ENCODE results near the gene GAS7.

The GAS7 gene

GRCh38 chr17:10200645-10201044, 2.2 kb upstream of the GAS7 start:
- DNase-seq (ENCODE audit: low read depth in 2 of 2, low spot score in 1 of 2): no peak

- no peak for DNase-seq (ENCODE audit: low read depth in 2 of 2, low spot score in 1 of 2)
Measured at GRCh38 chr17:10200016-10200415, 1.6 kb upstream of the GAS7 start.

GRCh38 chr17:10197721-10198508, 491 bp downstream of the GAS7 start:
- no peak for DNase-seq (ENCODE audit: low read depth in 2 of 2, low spot score in 1 of 2)

- no peak for DNase-seq (ENCODE audit: low read depth in 2 of 2, low spot score in 1 of 2)
Measured at GRCh38 chr17:10197362-10197720, 1.1 kb downstream of the GAS7 start.

GRCh38 chr17:10196941-10197340, 1.5 kb downstream of the GAS7 start:
- no peak for DNase-seq (ENCODE audit: low read depth in 2 of 2, low spot score in 1 of 2)

GRCh38 chr17:10196384-10196895, 2.0 kb downstream of the GAS7 start:
- no peak for DNase-seq (ENCODE audit: low read depth in 2 of 2, low spot score in 1 of 2)

GRCh38 chr17:10195090-10195805, 3.2 kb downstream of the GAS7 start:
- no peak for DNase-seq (ENCODE audit: low read depth in 2 of 2, low spot score in 1 of 2)

GRCh38 chr17:10193632-10194031, 4.8 kb downstream of the GAS7 start:
- no peak for DNase-seq (ENCODE audit: low read depth in 2 of 2, low spot score in 1 of 2)

GRCh38 chr17:10192972-10193371, 5.4 kb downstream of the GAS7 start:
- DNase-seq (ENCODE audit: low read depth in 2 of 2, low spot score in 1 of 2): no peak

- no peak for DNase-seq (ENCODE audit: low read depth in 2 of 2, low spot score in 1 of 2)
Measured at GRCh38 chr17:10192461-10192860, 5.9 kb downstream of the GAS7 start.

GRCh38 chr17:10187456-10187855, 10.9 kb downstream of the GAS7 start:
- no peak for DNase-seq (ENCODE audit: low read depth in 2 of 2, low spot score in 1 of 2)

GRCh38 chr17:10186771-10187410, 11.5 kb downstream of the GAS7 start:
- no peak for DNase-seq (ENCODE audit: low read depth in 2 of 2, low spot score in 1 of 2)

- DNase-seq (ENCODE audit: low read depth in 2 of 2, low spot score in 1 of 2): no peak
Measured at GRCh38 chr17:10183931-10184930, 14.2 kb downstream of the GAS7 start.

- DNase-seq (ENCODE audit: low read depth in 2 of 2, low spot score in 1 of 2): no peak
Measured at GRCh38 chr17:10182785-10183184, 15.6 kb downstream of the GAS7 start.

GRCh38 chr17:10178506-10178991, 19.9 kb downstream of the GAS7 start:
- no peak for DNase-seq (ENCODE audit: low read depth in 2 of 2, low spot score in 1 of 2)

- no peak for DNase-seq (ENCODE audit: low read depth in 2 of 2, low spot score in 1 of 2)
Measured at GRCh38 chr17:10177913-10178505, 20.4 kb downstream of the GAS7 start.

- no peak for DNase-seq (ENCODE audit: low read depth in 2 of 2, low spot score in 1 of 2)
Measured at GRCh38 chr17:10177131-10177912, 21.1 kb downstream of the GAS7 start.

GRCh38 chr17:10173913-10174312, 24.5 kb downstream of the GAS7 start:
- DNase-seq (ENCODE audit: low read depth in 2 of 2, low spot score in 1 of 2): no peak

GRCh38 chr17:10172778-10173177, 25.6 kb downstream of the GAS7 start:
- DNase-seq (ENCODE audit: low read depth in 2 of 2, low spot score in 1 of 2): no peak

Data from stimulated activated CD8-positive, alpha-beta memory T cell treated with anti-CD3 and anti-CD28 coated beads, Interleukin-4, amount 100 ng/mL, for 1 hour (primary cell).